ENCODE data around the gene PBX4.

PBX4 gene

GRCh38 chr19:19523177-19523576 is 95.3 kb downstream of the PBX4 start:
- DNase-seq = no peak

GRCh38 chr19:19520989-19521388 is 97.5 kb downstream of the PBX4 start:
- no peak for DNase-seq

- DNase-seq = no peak
These were observed 101.3 kb downstream of the PBX4 start for GRCh38 chr19:19517235-19517619.

- peak; percentile 94 for DNase-seq
These were observed 102.6 kb downstream of the PBX4 start, which contains the start of gene NDUFA13 for GRCh38 chr19:19515642-19516519. TSS of gene NDUFA13 (plus strand) at chr19:19516225. CDS start at chr19:19516239, 14 bp downstream.

- no peak for DNase-seq
These were observed 103.4 kb downstream of the PBX4 start, which contains the start of gene TSSK6 for GRCh38 chr19:19514881-19515641. TSS of gene TSSK6 (minus strand) at chr19:19515548. CDS start at chr19:19515427, 121 bp downstream.

GRCh38 chr19:19514215-19514657 is 104.3 kb downstream of the PBX4 start:
- DNase-seq = peak; percentile 79

GRCh38 chr19:19513682-19514081 is 104.8 kb downstream of the PBX4 start:
- DNase-seq = no peak

Measured in fibroblast of skin of scalp (primary cell).